PFSK-1 (cell line): Measurements from ENCODE around the gene SCML1.

Source experiments
- FOXP2 ChIP-seq: optimal IDR thresholded peaks from 2 replicates; pipeline ENCODE3; 2011; ENCODE audit warnings: borderline replicate concordance, control low read depth, inconsistent platforms; ENCODE audit not compliant: insufficient read depth; ENCODE audit errors: extremely low read length, extremely low read depth
- POLR2AphosphoS5 ChIP-seq: IDR thresholded peaks from 2 replicates; pipeline ENCODE4 v1.6.1; 2012; ENCODE audit warnings: low read depth, mild to moderate bottlenecking, control low read depth, low read length, moderate library complexity
- REST ChIP-seq, 2 experiments: IDR thresholded peaks; 2 replicates each; pipeline versions ENCODE4 v1.6.1 to v1.8.0; 2011 to 2012; ENCODE audit warnings: low read depth in 2 of 2, low read length in 2 of 2, control low read depth in 1 of 2, inconsistent platforms in 1 of 2, mild to moderate bottlenecking in 1 of 2, moderate library complexity in 1 of 2; ENCODE audit not compliant: insufficient read depth in 1 of 2
- SIN3A ChIP-seq: IDR thresholded peaks from 2 replicates; pipeline ENCODE4 v1.6.1; 2012; ENCODE audit warnings: mild to moderate bottlenecking, low read length, moderate library complexity, borderline replicate concordance; ENCODE audit not compliant: insufficient read depth
- TAF1 ChIP-seq: IDR thresholded peaks from 2 replicates; pipeline ENCODE4 v1.6.1; 2012; ENCODE audit warnings: low read length, control low read depth, borderline replicate concordance; ENCODE audit not compliant: insufficient read depth

Gene SCML1

GRCh38 chrX:17737986-17738713 is 857 bp downstream of the SCML1 start:
- no peak for TF ChIP-seq TAF1
- TF ChIP-seq REST (IDR thresholded peaks at IDR 0.05; ENCODE audit: insufficient read depth in 1 of 2, low read depth in 2 of 2, low read length in 2 of 2) = no peak
- no peak for TF ChIP-seq SIN3A
- TF ChIP-seq FOXP2 = no peak
- no peak for TF ChIP-seq POLR2AphosphoS5

DNA sequence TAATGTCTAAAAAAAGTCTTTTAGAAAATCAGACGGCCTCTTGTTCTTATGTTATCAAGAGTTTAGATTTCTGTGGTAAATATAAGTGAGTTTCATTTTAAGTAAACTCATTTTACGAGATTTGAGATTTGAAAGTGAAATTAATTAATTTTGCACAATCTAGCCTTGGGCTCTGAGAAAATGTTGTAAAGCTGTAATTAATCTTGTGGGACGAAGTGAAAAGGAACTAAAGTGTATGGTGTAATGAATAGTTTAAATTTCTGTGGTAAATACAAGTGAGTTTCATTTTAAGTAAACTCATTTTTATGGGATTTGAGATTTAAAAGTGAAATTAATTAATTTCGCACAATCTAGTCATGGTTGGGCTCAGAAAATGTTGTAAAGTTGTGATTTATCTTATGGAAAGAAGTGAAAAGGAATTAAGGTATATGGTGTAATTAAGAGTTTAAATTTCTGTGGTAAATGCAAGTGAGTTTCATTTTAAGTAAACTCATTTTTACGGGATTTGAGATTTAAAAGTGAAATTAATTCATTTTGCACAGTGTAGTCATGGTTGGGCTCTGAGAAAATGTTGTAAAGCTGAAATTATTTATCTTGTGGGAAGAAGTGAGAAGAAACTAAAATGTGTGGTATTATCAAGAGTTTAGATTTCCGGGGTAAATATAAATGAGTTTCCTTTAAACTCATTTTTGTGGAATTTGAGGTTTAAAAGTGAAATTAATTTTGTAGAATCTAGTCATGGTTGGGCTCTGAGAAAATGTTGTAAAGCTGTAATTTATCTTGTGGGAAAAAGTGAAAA is 1.6 kb downstream of the SCML1 start:
- TF ChIP-seq FOXP2 (no peak), REST (IDR thresholded peaks at IDR 0.05; ENCODE audit: insufficient read depth in 1 of 2, low read depth in 2 of 2, low read length in 2 of 2) (no peak), POLR2AphosphoS5 (no peak), SIN3A (no peak), TAF1 (no peak)

GRCh38 chrX:17740137-17741122 is 3.1 kb downstream of the SCML1 start:
- no peak for TF ChIP-seq SIN3A
- no peak for TF ChIP-seq REST (IDR thresholded peaks at IDR 0.05; ENCODE audit: insufficient read depth in 1 of 2, low read depth in 2 of 2, low read length in 2 of 2)

- TF ChIP-seq FOXP2 = no peak
- no peak for TF ChIP-seq TAF1
- no peak for TF ChIP-seq REST (IDR thresholded peaks at IDR 0.05; ENCODE audit: insufficient read depth in 1 of 2, low read depth in 2 of 2, low read length in 2 of 2)
- TF ChIP-seq POLR2AphosphoS5 = no peak
- no peak for TF ChIP-seq SIN3A
Observed at GRCh38 chrX:17741123-17741511, 3.8 kb downstream of the SCML1 start.
